HG02970 (cell line): ENCODE results near the gene CEP57L1.

Experiments
- ATAC-seq: cut with Tn5 transposase; IDR thresholded peaks from one replicate; pipeline ENCODE4 v1.9.1; 2021; ENCODE audit warnings: mild to moderate bottlenecking, moderate library complexity, moderate number of reproducible peaks; ENCODE audit not compliant: unreplicated experiment, low FRiP score

Gene CEP57L1

GRCh38 chr6:109095036-109095834 is at the start of gene CEP57L1:
CEP57L1 (plus strand) TSS chr6:109095507; CDS start chr6:109145222, 49,715 bp downstream.
- peak; percentile 78 for ATAC-seq

- ATAC-seq = no peak
Measured at GRCh38 chr6:109048176-109048575, 47.1 kb upstream of the CEP57L1 start.

GRCh38 chr6:109048670-109049415 is 46.5 kb upstream of the CEP57L1 start:
- ATAC-seq = no peak

- no peak for ATAC-seq
Measured at GRCh38 chr6:109050012-109050411, 45.3 kb upstream of the CEP57L1 start.

- no peak for ATAC-seq
Measured at GRCh38 chr6:109050447-109051102, 44.7 kb upstream of the CEP57L1 start.

- no peak for ATAC-seq
Measured at GRCh38 chr6:109051301-109052017, 43.8 kb upstream of the CEP57L1 start.

- no peak for ATAC-seq
Measured at GRCh38 chr6:109052018-109052651, 43.2 kb upstream of the CEP57L1 start.

- ATAC-seq = no peak
Measured at GRCh38 chr6:109052852-109053251, 42.5 kb upstream of the CEP57L1 start.

- no peak for ATAC-seq
Measured at GRCh38 chr6:109053336-109053735, 42.0 kb upstream of the CEP57L1 start.

GRCh38 chr6:109055771-109056235 is 39.5 kb upstream of the CEP57L1 start:
- ATAC-seq = no peak

- ATAC-seq = no peak
Measured at GRCh38 chr6:109056661-109057060, 38.6 kb upstream of the CEP57L1 start.

- ATAC-seq = no peak
Measured at GRCh38 chr6:109058620-109059019, 36.7 kb upstream of the CEP57L1 start.

- ATAC-seq = no peak
Measured at GRCh38 chr6:109059153-109059552, 36.2 kb upstream of the CEP57L1 start.

- ATAC-seq = no peak
Measured at GRCh38 chr6:109059571-109060021, 35.7 kb upstream of the CEP57L1 start.

- no peak for ATAC-seq
Measured at GRCh38 chr6:109060571-109060970, 34.7 kb upstream of the CEP57L1 start.

GRCh38 chr6:109062216-109062615 is 33.1 kb upstream of the CEP57L1 start:
- ATAC-seq = no peak

- no peak for ATAC-seq
Measured at GRCh38 chr6:109062767-109063352, 32.4 kb upstream of the CEP57L1 start.

- no peak for ATAC-seq
Measured at GRCh38 chr6:109069746-109070145, 25.6 kb upstream of the CEP57L1 start.

GRCh38 chr6:109071125-109071917 is 24.0 kb upstream of the CEP57L1 start:
- ATAC-seq = no peak
